Testis (tissue), 3 donors: Measurements from ENCODE around the gene COX7A2L. TPM values are rescaled to one million over a fixed set of nuclear protein-coding genes. Genes with fewer than 3 reads are reported as not detected.

ENCODE experiments used
- DNase-seq: peaks from one replicate; pipeline ENCODE4 v3.0.0-alpha.2; 2019
- H3K27ac ChIP-seq, 2 donors: fragments of 200-600 bp; sonication (generic); one replicate each; pipeline ENCODE4 v1.5.1; 2019
- H3K27me3 ChIP-seq: fragments of 200-600 bp; sonication (generic); one replicate; pipeline ENCODE4 v1.5.1; 2019
- H3K36me3 ChIP-seq: fragments of 200-600 bp; sonication (generic); one replicate; pipeline ENCODE4 v1.5.1; 2017; ENCODE audit warnings: low read depth; ENCODE audit errors: missing control alignments
- H3K4me1 ChIP-seq: fragments of 200-600 bp; sonication (generic); one replicate; pipeline ENCODE4 v1.5.1; 2019
- H3K4me3 ChIP-seq, 2 donors: fragments of 200-600 bp; sonication (generic); one replicate each; pipeline ENCODE4 v1.5.1; 2017 to 2019
- H3K9me3 ChIP-seq: fragments of 200-600 bp; sonication (generic); one replicate; pipeline ENCODE4 v1.5.1; 2017
- POLR2A ChIP-seq: fragments of 450-650 bp; IDR thresholded peaks from one replicate; pipeline ENCODE4 v1.6.1; 2017; ENCODE audit warnings: antibody characterized with exemption, mild to moderate bottlenecking, moderate library complexity
- WGBS, 2 donors: methylation state at CpG; one replicate each; pipeline ENCODE4 v1.1.5; 2018; 5-methylcytosine and 5-hydroxymethylcytosine counted together
- intact Hi-C: fragments of 100-400 bp; cut with DNase I; formaldehyde crosslinking; loops from one replicate; pipeline ENCODE4 v1.15.1; 2023; ENCODE audit warnings: low total_unique reads
- polyA plus RNA-seq: library from polyadenylated mRNA; stranded (reverse); fragments of 350-450 nt; fragmentation: Illumina TruSeq; extraction: RNeasy Lipid Tissue Mini Kit (QIAGEN cat#74804); gene quantifications from one replicate; pipeline ENCODE4 v1.2.3, GENCODE V29; 2014; ENCODE audit warnings: low read depth, low replicate concordance; ENCODE audit not compliant: insufficient read depth
- total RNA-seq, 2 donors: library from RNA; depleted of rRNA; stranded (reverse); fragments of >200 nt; gene quantifications; one replicate each; pipeline ENCODE4 v1.2.3, GENCODE V29; 2016
- TF ChIP-seq, protein P1 (sequence below), 3 experiments: fragments of 450-650 bp in 2 of 3; fragments of 200-600 bp in 1 of 3; sonication (generic) in 1 of 3; IDR thresholded peaks; one replicate each; pipeline ENCODE4 v1.5.1; 2016 to 2019; ENCODE audit warnings: antibody characterized with exemption in 3 of 3, mild to moderate bottlenecking in 2 of 3, moderate library complexity in 1 of 3

The COX7A2L gene
- total and polyA plus RNA-seq, 3 donors from 2014 or later: 134 to 143 (median 142) TPM

DNA sequence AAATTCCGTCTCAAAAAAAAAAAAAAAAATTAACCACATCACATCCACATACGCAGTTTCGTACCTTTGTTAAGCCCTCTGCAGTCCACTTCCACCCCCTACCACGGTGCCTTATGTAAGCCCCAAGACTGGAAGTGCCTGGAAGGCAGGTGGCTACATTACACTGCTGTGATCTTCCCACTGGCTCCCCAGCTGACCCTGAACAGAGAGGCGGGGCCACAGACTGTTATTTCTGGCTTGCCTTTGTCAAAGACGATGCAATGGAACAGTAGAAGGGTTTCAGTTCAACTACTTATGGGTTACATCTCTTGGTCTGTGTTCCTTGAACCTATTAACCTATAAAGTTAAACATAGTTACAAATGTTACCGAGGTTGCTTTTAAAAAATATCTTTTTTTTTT lies 15.7 kb upstream of the COX7A2L start:
- Histone ChIP-seq H3K9me3 (no peaks in the 10 kb centered on the region), H3K4me3 (no peak overlapping the region), H3K4me1 (peaks cover 9% of the 10 kb centered on the region), H3K36me3 (no peaks in the 10 kb centered on the region), H3K27ac (no peak overlapping the region), H3K27me3 (no peaks in the 10 kb centered on the region)
- DNase-seq: no peak
- no peak for TF ChIP-seq POLR2A
- TF ChIP-seq, protein P1, sequence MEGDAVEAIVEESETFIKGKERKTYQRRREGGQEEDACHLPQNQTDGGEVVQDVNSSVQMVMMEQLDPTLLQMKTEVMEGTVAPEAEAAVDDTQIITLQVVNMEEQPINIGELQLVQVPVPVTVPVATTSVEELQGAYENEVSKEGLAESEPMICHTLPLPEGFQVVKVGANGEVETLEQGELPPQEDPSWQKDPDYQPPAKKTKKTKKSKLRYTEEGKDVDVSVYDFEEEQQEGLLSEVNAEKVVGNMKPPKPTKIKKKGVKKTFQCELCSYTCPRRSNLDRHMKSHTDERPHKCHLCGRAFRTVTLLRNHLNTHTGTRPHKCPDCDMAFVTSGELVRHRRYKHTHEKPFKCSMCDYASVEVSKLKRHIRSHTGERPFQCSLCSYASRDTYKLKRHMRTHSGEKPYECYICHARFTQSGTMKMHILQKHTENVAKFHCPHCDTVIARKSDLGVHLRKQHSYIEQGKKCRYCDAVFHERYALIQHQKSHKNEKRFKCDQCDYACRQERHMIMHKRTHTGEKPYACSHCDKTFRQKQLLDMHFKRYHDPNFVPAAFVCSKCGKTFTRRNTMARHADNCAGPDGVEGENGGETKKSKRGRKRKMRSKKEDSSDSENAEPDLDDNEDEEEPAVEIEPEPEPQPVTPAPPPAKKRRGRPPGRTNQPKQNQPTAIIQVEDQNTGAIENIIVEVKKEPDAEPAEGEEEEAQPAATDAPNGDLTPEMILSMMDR (IDR thresholded peaks at IDR 0.05): no peak
- intact Hi-C loops: no loop called here
- 68 to 70% methylated on average over 7 of the region's 7 CpGs for WGBS, 2 donors

DNA sequence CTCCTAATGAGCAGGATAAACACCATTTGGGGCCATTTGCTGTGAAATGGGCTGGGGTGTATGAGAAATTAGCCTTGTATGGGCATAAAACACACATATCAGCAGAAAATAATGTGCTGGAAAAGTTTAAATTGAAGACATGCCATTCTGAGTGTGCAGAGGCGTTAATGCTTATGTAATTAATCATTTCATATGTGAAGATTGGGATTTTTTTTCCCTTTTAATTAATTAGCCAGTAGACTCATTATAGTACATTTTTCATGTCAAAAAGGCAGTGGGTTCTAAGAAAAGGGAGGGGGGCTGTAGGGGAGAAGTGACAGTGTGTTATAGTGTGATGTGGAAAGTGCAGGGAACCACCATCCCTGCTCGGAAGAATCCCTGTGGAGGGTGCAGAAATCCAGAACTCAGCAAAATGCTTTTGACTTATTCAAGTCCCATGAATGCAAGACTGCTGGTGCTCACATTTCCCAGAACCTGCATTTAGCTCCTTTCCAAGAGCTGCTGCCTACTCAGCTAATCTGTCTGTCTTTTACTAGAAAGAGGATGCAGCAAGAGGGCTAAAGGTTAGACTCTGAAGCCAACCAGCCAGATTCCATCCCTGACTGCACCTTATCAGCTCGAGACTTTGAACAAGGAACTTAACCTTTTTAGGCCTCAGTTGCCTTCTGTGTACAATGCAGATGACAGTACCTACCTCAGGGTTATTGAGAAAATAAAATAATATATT lies 11.6 kb upstream of the COX7A2L start:
- H3K4me3 ChIP-seq: no peak overlapping the region
- 61 to 84% methylated on average over 3 of the region's 3 CpGs for WGBS, 2 donors
- H3K27ac ChIP-seq: peak overlapping the region in 1 of 2 donors; percentile 37
- no peaks in the 10 kb centered on the region for H3K9me3 ChIP-seq
- no peak for TF ChIP-seq POLR2A
- TF ChIP-seq, protein P1 (IDR thresholded peaks at IDR 0.05): no peak
- DNase-seq: no peak
- intact Hi-C loops: no loop called here
- no peaks in the 10 kb centered on the region for H3K27me3 ChIP-seq
- no peaks in the 10 kb centered on the region for H3K36me3 ChIP-seq
- H3K4me1 ChIP-seq: peaks cover 25% of the 10 kb centered on the region

DNA sequence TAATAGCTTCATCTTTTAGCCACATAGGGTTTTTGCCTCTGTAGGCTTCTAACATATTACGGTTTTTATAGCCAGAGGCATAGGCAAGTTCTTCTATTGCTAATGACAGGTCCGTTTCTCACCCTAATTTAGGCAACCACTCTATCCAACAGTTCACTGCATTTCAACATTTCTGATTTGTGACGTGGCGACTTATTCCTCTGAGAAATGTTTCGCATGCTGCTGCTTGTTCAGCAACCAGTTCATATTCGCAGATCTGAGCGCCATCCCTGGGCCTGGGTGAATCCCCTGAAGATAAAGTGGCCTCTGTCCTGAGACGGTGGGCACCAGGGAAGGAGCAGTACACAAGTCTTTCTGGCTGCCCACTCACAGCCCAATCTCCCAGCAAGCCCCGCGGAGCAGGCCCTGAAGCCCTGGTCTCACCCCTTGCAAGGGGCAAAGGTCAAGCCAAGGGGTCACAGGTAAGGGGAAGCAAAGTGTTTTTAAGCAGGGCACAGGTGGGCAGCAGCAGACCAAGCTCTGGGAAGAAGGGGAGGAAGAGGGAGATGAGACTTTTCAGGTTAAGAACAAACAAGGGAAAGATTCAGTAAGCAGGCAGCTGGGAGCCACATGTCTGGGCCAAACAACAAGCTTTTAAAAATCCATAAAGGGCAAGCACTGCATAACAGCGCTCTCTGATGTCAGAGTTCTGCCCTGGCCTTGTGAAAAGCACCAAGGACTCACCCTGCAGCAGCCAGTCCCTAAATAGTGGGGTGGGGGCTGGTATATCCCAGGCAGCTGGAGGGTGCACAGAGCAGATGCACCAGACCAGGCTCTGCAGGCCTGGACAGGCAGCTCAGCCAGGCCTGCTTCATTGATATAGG lies 10.8 kb upstream of the COX7A2L start:
- DNase-seq: peak; percentile 33
- no peaks in the 10 kb centered on the region for H3K36me3 ChIP-seq
- H3K4me3 ChIP-seq: no peak overlapping the region

DNA sequence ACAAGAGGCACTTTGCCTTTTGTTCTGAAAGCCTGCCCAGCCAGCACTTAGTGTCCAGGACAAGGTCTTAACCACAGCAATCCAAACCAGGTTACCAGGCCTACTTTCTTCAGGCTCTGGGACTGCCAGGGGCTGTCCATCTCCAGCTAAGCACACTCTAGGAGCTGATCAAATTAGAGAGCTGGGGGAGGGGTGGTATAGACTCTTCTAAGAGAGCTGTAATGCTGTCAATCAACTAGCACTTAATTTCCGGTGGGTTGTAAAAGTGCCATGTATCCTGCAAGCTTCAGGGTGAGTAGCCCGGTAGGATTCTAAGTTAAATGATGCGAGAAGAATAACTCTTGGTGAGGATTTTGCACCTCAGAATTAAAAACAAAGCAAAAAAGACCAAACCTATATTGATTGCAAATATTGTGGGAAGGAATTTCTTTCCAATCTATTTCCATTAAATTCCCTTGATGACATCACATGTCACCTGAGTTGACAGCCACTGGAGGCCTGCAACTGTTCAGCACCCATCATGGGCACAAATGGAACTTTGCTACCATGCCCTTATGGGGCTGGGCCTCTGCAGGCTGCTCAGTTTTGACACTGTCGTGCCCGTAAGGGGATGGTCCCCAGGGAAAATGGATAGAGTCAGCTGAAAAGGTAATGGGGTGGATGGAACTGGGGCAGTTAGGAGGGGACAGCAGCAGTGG lies 8.7 kb upstream of the COX7A2L start:
- TF ChIP-seq, protein P1 (IDR thresholded peaks at IDR 0.05): no peak
- no peak for TF ChIP-seq POLR2A
- 92 to 93% methylated on average over 5 of the region's 5 CpGs for WGBS, 2 donors
- peak overlapping the region in 1 of 2 donors; percentile 51 for H3K27ac ChIP-seq

More for the DNA sequence above, 10.8 kb upstream of the COX7A2L start:
- Histone ChIP-seq H3K27ac (peak overlapping the region in 1 of 2 donors; percentile 37), H3K9me3 (no peaks in the 10 kb centered on the region), H3K4me1 (peaks cover 28% of the 10 kb centered on the region), H3K27me3 (no peaks in the 10 kb centered on the region)
- TF ChIP-seq, protein P1 (IDR thresholded peaks at IDR 0.05): no peak
- no peak for TF ChIP-seq POLR2A
- intact Hi-C loops: no loop called here
- WGBS, 2 donors: 84 to 89% methylated on average over 11 of the region's 11 CpGs

More for the DNA sequence above, 8.7 kb upstream of the COX7A2L start:
- intact Hi-C loops: no loop called here
- H3K4me1 ChIP-seq: peaks cover 28% of the 10 kb centered on the region
- H3K36me3 ChIP-seq: no peaks in the 10 kb centered on the region
- H3K4me3 ChIP-seq: no peak overlapping the region
- no peaks in the 10 kb centered on the region for H3K27me3 ChIP-seq
- no peak for DNase-seq
- no peaks in the 10 kb centered on the region for H3K9me3 ChIP-seq
